BE2C (cell line): ENCODE measurements around the gene SIPA1L3.

Source experiments
- DNase-seq: peaks from one replicate; pipeline ENCODE4 v3.0.0-alpha.2; 2020
- H3K27me3 ChIP-seq: fragments of 250-450 bp; sonication (Bioruptor Pico); 2 replicates; pipeline ENCODE4 v1.5.1; 2020; ENCODE audit warnings: mild to moderate bottlenecking
- H3K36me3 ChIP-seq: fragments of 250-450 bp; sonication (Bioruptor Pico); 2 replicates; pipeline ENCODE4 v1.5.1; 2020; ENCODE audit warnings: mild to moderate bottlenecking
- H3K4me1 ChIP-seq: fragments of 250-450 bp; sonication (Bioruptor Pico); 2 replicates; pipeline ENCODE4 v1.5.1; 2020
- H3K4me3 ChIP-seq: 2 replicates; pipeline ENCODE4 v1.5.1; 2011; ENCODE audit warnings: low read depth, low read length
- H3K9me3 ChIP-seq: fragments of 250-450 bp; sonication (Bioruptor Pico); 2 replicates; pipeline ENCODE4 v1.5.1; 2020
- TF ChIP-seq, protein P1 (sequence below): IDR thresholded peaks from 2 replicates; pipeline ENCODE4 v1.5.1; 2012; ENCODE audit warnings: mild to moderate bottlenecking, low read depth, low read length

Gene SIPA1L3

DNA sequence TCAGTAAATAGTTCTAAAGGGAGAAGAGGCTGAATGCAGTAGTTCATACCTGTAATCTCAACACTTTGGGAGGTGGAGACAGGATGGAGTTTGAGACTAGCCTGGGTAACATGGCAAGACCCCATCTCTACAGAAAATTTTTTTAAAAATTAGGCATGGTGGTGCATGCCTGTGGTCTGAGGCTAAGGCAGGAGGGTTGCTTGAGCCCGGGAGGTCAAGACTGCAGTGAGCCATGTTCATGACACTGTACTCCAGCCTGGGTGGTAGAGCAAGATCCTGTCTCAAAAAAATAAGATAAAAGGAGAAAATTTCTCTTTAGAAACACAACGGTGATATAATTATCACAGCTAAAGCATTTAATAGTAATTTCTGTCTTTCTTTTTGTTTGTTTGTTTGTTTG, 57.1 kb downstream of the SIPA1L3 start:
- peaks cover 2% of the 10 kb centered on the region; the same call in 1 of the 2 replicates for H3K9me3 ChIP-seq
- no peak overlapping the region for H3K4me3 ChIP-seq
- H3K27me3 ChIP-seq, result no peaks in the 10 kb centered on the region
- DNase-seq, result no peak
- no peaks in the 10 kb centered on the region for H3K36me3 ChIP-seq
- peaks cover 6% of the 10 kb centered on the region for H3K4me1 ChIP-seq
- TF ChIP-seq, protein P1, sequence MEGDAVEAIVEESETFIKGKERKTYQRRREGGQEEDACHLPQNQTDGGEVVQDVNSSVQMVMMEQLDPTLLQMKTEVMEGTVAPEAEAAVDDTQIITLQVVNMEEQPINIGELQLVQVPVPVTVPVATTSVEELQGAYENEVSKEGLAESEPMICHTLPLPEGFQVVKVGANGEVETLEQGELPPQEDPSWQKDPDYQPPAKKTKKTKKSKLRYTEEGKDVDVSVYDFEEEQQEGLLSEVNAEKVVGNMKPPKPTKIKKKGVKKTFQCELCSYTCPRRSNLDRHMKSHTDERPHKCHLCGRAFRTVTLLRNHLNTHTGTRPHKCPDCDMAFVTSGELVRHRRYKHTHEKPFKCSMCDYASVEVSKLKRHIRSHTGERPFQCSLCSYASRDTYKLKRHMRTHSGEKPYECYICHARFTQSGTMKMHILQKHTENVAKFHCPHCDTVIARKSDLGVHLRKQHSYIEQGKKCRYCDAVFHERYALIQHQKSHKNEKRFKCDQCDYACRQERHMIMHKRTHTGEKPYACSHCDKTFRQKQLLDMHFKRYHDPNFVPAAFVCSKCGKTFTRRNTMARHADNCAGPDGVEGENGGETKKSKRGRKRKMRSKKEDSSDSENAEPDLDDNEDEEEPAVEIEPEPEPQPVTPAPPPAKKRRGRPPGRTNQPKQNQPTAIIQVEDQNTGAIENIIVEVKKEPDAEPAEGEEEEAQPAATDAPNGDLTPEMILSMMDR, result no peak

DNA sequence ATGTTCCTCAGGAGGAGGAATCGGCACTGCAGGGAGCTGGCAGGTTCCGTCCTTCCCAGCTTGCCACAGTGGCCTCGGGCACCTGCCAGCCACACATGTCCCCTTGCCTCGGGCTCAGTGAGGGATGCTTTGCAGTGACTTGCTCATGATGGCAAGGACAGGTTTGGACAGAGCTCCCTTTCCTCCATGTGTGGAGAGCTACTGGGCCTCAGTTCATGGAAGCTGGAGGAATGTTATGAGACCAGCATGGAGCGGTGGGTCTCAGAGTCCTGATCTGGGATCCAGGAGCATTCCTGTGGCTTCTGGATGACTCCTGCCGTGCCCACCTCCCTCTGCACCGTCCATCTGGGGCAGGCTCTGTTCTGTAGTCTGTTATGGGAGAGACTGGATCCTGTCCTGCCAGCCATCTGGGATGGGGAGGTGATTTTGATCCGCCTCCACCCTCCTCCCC, 59.2 kb downstream of the SIPA1L3 start:
- no peak overlapping the region for H3K4me3 ChIP-seq
- TF ChIP-seq, protein P1, result no peak
- no peaks in the 10 kb centered on the region for H3K27me3 ChIP-seq
- no peaks in the 10 kb centered on the region for H3K36me3 ChIP-seq
- peaks cover 6% of the 10 kb centered on the region for H3K4me1 ChIP-seq
- DNase-seq, result no peak
- peaks cover 2% of the 10 kb centered on the region; the same call in 1 of the 2 replicates for H3K9me3 ChIP-seq

DNA sequence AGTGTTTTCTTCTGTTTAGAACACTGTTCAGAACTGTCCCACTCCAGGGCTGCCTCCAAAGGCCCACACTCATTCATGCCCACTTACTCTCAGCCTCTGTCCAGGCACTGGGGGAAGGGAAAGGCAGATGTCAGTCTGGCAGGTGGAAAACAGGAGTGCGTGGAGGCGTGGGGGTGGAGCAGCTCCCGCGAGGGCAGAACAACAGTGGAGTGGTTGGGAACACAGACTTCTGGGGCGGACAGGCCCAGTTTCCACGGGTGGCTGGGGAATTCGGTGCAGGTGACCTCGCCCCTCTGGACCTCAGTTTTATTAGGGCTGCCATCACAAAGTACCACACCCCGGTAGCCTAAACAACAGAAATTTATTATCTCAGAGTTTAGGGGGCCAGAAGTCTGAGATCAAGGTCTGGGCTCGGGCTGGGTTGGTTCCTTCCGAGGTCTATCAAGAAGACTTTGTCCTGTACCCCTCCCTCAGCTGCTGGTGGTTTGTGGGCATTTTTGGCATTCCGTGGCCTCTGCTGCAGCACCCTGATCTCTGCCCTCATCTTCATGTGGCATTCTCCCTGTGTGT, 59.7 kb downstream of the SIPA1L3 start:
- Histone ChIP-seq H3K4me1 (peaks cover 6% of the 10 kb centered on the region), H3K9me3 (peaks cover 2% of the 10 kb centered on the region; the same call in 1 of the 2 replicates), H3K4me3 (no peak overlapping the region), H3K27me3 (no peaks in the 10 kb centered on the region), H3K36me3 (no peaks in the 10 kb centered on the region)
- no peak for DNase-seq
- TF ChIP-seq, protein P1, result no peak

DNA sequence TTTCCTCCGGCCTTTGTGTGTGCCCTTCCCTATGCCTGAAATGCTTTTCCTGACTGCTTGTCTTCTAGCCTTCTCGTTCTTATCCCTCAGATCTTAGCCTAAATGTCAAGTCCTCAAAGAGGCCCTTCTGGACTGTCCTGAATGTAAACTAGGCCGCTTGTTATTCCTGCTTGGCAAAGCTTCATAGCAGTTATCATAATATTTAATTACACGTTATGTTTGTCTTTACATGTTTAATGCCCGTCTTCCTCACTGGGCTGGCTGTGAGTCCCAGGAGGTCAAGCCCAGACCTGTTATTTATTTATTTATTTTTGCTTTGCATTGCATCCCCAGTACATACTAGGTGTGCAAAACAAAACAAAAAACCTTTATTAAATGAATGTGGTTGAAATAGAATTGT, 62.7 kb downstream of the SIPA1L3 start:
- H3K4me3 ChIP-seq, result no peak overlapping the region
- DNase-seq, result no peak
- no peaks in the 10 kb centered on the region for H3K9me3 ChIP-seq
- TF ChIP-seq, protein P1, result no peak
- no peaks in the 10 kb centered on the region for H3K36me3 ChIP-seq
- peaks cover 6% of the 10 kb centered on the region for H3K4me1 ChIP-seq
- no peaks in the 10 kb centered on the region for H3K27me3 ChIP-seq

DNA sequence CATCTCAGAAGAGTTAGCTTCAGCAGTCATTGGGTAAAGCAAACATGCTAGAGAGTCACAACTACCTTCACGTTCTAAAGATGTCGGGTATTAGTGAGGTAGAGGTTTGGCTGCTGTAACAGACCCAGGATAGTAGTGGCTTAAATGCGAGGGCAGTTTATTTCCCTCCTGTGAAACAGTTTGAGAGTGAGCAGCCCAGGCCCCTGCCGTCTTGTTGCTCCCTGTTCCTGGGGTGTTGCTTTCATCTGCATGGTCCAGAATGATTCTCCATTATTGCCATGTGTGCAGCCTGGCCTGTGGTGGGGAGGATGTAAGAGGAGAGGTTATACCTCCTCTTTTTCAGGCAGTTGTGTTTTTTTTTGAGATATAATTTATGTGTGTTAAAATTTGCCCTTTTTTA, 63.7 kb downstream of the SIPA1L3 start:
- H3K4me1 ChIP-seq, result peaks cover 6% of the 10 kb centered on the region
- H3K9me3 ChIP-seq, result no peaks in the 10 kb centered on the region
- TF ChIP-seq, protein P1, result no peak
- no peak overlapping the region for H3K4me3 ChIP-seq
- H3K36me3 ChIP-seq, result no peaks in the 10 kb centered on the region
- no peaks in the 10 kb centered on the region for H3K27me3 ChIP-seq
- no peak for DNase-seq

DNA sequence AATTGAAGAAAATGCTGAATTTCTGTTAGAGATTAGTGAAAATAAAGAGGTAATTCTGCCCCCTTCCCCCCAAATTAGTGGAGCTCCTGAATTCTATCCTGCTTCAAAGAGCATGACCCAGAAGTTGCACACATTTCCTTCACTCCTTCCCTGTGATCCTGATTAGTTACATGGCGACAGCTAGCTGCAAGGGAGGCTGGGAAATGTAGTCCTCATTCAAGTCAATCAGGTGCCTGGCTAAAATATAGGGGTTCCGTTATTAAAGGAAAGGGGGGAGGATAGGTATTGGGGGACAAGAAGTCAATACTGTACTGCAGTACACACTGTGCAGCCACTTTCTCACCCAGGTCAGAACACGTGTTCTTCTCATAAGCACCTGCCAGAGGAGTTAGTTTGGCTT, 65.8 kb downstream of the SIPA1L3 start:
- no peaks in the 10 kb centered on the region for H3K9me3 ChIP-seq
- H3K36me3 ChIP-seq, result no peaks in the 10 kb centered on the region
- no peaks in the 10 kb centered on the region for H3K4me1 ChIP-seq
- H3K4me3 ChIP-seq, result no peak overlapping the region
- H3K27me3 ChIP-seq, result no peaks in the 10 kb centered on the region
- TF ChIP-seq, protein P1, result no peak
- no peak for DNase-seq
